Non-pigmented ciliary epithelial cell (primary cell): ENCODE data around the gene KIAA0513.
A peak's percentile ranks its signal among the peaks of the same experiment; 100 is the strongest.
"Not testable (repeated sequence)": the region's sequence is repeated elsewhere in the genome, so short reads cannot be mapped to it uniquely, and the experiment has no call there.

Source experiments
- DNase-seq: peaks from one replicate; pipeline ENCODE4 v3.0.0-alpha.2; 2010; ENCODE audit warnings: low read depth

KIAA0513 gene

GRCh38 chr16:85113913-85114312, 86.3 kb downstream of the KIAA0513 start:
- no peak for DNase-seq

GRCh38 chr16:85114909-85115567, 87.4 kb downstream of the KIAA0513 start:
- no peak for DNase-seq

DNA sequence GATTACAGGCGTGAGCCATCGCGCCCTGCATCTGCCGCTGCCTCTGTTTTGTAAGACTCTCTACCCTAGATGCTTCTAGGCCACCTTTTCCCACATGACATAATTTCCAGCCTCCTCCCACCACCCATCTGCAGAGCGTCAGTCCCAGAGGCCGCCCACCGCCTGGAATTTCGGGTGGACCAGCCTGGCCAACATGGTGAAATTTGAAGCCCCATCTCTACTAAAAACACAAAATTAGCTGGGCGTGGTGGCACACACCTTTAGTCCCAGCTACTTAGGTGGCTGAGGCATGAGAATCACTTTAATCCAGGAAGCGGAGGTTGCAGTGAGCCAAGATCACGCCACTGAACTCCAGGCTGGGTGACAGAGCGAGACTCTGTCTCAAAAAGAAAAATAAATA, 89.8 kb downstream of the KIAA0513 start:
- no peak for DNase-seq

GRCh38 chr16:85120006-85120340, 92.4 kb downstream of the KIAA0513 start:
- DNase-seq = no peak

DNA sequence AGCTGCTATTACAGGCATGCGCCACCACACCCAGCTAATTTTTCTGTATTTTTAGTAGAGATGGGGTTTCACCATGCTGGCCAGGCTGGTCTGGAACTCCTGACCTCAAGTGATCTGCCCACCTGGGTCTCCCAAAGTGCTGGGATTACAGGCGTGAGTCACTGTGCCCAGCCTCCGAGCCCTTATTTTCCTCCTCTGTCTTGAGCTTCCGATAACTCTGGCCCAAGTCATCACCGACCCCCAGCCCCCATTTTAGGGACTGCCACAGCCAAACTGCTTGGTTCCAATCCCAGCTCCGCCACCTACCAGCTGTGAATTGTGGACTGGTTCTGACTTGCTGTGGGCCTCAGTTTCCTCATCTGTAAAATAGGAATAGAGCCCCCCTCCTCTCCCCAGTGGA, 95.8 kb downstream of the KIAA0513 start:
- not testable (repeated sequence) for DNase-seq

- no peak for DNase-seq
Observed at GRCh38 chr16:85123891-85124635, 96.5 kb downstream of the KIAA0513 start.

DNA sequence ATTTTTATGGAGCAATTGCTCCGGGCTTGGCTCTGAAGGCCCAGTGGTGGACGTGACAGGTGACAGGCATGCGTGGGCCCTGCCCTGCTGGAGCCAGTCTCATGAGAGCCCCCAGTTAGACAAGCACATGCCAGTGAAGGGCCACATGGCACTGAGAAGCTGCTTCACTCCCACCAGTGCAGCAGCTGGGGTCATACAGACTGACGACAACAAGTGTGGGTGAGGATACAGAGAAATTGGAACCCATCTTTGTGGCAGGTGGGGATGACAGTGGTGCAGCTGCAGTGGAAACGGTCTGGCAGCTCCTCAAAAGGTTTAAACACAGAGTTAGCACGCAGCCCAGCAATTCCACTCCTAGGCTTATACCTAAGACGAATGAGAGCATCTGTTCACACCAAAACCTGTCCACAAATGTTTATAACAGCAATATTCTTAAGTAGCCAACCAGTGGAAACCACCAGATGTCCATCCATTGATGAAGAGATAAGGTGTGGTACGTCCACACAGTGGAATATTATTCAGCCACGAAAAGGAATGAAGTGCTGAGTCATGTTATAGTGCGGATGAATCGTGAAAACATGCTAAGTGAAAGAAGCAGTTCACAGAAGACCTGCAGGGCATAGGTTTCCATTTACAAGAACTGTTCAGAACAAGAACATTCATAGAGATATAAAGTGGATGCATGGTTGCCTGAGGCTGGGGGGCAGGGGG, 97.2 kb downstream of the KIAA0513 start:
- DNase-seq = no peak

DNA sequence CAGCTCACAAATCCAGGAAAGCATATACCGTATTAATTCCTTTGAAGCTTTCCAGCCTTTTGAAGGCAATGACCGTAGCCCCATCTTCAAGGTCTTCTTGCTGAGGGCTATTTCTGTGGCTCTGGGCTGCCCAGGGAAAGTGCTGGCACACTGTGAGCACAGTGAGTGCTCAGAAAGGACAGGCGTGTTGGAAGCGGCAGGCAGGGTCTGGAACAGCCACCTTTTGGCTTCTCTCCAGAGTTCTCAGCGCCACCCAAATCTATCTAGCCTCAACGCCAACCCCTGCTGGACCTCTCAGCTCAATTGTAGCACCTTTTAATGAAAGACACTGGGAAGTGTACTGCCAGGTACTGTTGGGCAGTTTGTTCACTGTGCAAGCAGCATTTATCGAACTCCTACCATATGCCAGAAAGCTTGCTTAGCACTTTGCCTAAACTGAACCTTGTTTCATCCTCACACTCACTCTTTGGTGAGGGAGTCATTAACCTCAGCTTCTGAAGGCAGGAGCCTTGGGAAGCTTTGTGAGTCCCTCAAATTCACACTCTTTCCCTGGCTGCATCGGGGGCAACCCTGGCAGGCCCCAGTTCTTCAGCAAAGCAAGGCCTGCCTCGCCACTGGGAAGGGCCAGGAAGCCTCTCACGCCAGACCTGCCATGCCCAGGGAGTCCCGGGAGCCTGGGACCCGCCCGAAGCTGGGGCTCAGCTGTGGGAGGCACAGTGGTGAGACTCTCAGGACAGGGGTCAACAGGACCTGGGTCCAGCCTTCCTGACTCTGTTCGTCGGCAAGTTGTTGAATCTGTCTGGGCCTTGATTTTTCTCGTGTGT, 98.2 kb downstream of the KIAA0513 start:
- DNase-seq = no peak

DNA sequence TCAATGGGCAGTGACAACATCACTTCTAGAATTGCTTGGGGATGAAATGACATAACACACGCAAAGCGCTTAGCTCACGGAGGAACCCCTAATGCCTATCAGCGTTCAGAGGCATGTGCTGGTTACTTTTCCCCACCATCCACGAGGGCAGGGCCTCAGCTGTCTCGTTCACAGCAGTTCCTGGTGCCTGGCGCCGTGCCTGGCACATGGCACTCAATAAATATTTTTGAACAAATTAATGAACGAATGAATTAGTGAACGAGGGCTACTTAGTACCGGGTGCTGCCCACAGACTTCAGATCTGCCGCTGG, 98.8 kb downstream of the KIAA0513 start:
- no peak for DNase-seq

GRCh38 chr16:85126705-85127378, 99.2 kb downstream of the KIAA0513 start:
- peak; percentile 81 for DNase-seq

DNA sequence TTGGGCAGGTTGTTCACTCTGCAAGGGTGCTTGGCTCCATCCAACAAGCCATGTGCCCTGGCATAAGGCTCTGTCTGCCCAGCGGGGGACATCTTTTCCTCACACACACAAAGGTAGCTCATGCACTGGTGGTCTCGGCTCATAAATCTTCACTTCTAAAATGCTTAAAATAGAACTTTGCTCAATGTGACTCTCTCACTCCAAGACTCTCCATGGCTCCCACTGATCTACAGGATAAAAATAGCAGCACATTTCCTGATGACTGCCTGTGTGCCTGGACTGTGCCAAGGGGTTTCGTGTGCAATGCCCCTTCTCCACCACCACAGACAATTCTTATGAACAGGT, 99.8 kb downstream of the KIAA0513 start:
- no peak for DNase-seq

DNA sequence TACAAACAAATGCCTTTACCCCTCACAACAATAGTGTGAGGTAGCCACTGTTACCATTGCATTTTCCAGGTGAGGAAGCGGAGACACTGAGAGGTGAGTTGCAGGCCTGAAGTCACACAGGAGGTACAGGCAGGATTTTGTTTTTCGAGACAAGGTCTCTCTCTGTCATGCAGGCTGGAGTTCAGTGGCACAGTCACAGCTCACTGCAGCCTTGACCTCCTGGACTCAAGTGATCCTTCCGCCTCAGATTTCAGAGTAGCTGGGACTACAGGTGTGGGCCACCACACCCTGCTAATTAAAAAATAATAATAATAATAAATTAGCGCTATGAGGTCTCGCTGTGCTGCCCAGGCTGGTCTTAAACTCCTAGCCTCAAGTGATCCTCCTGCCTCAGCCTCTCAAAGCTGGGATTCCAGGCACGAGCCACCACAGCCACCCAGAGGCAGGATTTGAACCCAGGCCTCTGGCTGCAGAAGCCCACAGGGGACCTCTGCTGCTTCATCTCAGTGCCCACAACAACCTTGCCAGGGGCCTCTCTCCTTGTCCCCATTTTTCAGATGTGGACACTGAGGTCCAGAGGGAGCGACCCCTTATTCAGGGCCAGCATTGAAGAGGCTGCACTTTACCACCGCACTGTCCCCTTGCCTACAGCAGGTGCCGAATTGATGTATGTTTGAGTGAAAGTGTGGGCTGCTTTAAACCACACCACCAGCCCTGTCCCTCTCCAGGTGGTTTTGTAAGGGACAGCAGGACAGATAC, 100.7 kb downstream of the KIAA0513 start:
- DNase-seq = no peak

DNA sequence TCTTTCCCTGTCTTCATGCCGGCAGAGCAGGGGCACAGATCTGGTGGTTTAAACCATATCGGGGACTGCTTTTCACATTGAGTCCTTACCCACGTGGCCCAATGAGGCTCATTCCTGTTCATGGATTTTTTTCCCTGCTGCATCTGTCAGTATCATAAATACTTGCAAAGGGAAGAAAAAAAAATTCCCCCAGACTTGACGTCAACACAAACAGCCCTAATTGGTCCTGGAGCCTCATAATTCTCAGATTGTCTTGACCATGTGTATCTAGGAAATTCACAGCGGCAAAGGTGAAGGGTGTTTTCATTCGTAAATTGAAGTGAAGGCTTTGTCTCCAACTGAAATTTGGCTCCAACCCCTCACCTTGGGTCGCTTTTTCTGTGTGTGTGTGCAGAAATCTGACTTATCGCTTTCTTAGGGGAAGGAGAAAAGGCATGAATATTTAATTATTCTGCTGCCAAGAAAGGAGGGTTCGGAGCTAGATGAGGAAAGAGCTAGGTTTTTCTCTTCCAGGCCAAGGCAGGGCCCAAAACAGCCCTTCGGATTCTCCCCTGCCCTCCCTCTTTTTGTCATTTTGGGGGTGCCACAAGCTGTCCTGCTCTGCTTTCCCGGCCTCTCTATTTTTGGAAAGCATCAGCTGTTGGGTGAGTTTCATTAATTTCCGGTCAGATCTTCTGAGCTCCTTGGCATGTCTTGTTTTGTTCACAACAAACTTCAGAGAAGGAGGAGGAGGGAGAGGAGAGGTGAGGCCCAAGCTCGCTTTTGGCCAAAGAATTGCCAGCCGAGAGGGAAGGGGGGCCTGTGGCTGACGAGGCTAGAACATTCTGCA, 102.5 kb downstream of the KIAA0513 start:
- no peak for DNase-seq

- DNase-seq = no peak
Observed at GRCh38 chr16:85130705-85131028, 103.1 kb downstream of the KIAA0513 start.

DNA sequence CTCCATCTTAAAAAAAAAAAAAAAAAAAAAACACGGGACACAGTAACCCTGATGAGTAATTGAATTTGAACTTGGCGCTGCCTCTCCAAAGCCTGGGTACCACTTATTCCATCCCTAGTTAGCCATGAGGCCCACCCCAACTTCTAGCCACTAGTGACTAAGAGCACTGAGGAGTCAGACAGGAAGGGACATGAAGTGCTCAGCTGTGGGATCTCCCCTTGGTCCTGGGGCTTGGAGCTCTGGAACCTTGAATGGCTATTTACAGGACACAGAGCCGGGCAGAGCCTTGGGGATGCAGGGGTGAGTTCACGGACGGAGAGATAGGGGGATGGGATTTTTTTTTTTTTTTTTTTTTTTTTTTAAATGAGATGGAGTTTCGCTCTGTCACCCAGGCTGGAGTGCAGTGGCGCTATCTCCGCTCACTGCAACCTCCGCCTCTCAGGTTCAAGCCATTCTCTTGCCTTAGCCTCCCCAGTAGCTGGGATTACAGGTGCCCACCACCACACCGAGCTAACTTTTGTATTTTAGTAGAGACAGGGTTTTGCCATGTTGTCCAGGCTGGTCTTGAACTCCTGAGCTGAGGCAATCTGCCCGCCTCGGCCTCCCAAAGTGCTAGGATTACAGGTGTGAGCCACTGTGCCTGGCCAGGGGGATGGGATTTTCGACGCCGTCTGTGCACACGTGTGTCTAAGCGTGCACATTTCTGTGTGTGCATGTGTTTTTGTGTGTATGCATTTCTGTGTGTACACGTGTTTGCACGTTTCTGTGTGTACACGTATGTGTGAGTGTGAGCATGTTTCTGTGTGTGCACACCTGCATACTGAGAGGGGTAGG, 105.1 kb downstream of the KIAA0513 start:
- DNase-seq = no peak

DNA sequence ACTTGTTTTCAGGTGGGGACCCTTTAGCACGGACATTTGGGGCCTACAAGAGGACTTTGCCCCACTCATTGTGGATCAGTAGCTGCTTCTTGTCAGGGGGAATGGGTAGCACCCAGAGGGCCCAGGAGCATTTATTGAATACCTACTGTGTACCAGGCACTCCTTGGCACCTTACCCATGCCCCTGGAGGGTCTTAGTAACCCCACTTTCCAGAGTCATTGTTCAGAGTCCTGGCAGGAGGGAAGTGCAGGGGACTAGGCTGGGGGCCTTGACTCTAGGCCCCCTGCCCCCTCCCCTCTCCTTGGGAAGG, 105.7 kb downstream of the KIAA0513 start:
- no peak for DNase-seq

DNA sequence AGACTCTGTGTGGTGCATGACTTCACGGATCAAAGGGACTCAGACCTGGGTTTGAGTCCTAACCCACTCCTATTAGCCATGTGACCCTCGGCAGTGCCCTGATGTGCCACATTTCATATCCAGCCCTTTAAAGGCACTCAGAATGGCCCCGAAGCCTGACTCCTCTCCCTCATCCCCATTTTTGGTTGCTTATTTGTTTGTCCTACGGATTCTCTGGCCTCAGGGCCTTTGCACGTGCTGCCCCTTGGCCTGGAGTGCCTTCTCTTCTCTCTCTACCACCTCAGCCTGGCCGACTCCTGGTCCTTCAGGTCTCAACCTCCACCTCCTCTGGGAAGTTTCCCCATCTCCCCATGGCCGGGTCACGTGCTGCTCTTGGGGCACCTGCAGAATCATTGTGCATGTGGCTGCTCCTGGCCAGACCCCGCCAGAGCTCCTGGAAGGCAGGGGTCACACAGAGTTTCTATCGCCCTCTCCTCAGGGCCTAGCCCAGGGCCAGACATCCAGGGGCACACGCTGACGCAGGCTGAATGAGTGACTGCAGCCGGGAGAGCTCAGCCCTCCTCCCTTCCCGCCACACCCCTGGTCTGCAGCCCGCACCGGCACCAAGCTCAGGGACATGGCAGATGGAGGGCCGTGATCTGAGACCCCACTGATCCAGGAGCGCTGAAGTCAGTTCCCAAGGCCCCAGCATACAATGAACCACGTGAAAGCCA, 106.6 kb downstream of the KIAA0513 start:
- no peak for DNase-seq

- no peak for DNase-seq
Observed at GRCh38 chr16:85134789-85135142, 107.2 kb downstream of the KIAA0513 start.

DNA sequence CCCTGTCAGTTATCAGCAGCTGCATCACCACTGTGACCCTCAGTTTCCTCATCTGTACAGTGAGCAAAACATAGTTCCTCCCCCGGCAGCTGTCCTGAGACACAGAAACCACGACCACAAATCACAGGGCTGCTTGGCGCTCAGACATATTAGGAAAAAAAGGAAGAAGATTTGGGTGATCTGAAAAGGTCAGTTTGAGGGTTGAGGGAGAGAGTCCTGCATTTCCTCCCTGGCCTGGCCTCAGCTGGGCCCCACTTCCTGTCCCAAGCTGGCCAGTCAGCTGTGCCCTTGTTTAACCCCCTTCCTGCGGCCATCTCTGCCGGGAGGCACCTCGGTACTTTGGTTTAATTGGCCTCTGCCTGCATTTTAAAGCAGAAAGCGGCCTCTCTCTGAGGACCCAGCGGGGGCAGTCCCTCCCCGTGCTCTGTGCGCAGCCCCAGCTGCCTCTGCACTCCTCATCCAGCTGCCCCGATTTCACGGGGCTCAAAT, 108.7 kb downstream of the KIAA0513 start:
- no peak for DNase-seq
